ENCODE measurements around the gene DOK1. TPM values are rescaled to one million over a fixed set of nuclear protein-coding genes. Genes with fewer than 3 reads are reported as not detected.

The DOK1 gene
- total RNA-seq, 1 donor from 2014 or later = 19.3 TPM

DNA sequence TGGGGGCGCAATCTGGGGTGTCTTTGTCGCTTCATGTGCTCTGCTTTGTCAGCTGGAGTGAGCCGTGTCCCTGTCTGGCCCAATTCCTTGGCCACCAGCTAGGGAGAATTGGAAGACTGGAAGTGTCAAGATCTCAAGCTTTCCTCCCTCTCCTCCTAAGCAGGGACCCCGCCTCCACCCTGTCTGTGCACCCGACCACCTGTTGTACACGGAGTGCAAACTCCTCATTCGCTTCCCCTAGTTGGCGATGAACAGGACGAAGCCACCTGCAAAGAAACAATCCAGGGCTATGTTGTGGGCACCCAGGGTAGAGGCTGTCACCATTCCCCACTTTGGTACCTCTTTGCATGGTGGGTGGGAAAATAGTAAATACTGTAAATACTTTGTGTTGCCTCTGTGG is 26.8 kb upstream of the DOK1 start:
- H3K4me2 ChIP-seq (ENCODE audit: low read length) = peak overlapping the region; percentile 98
- peaks cover 19% of the 10 kb centered on the region for H3K4me1 ChIP-seq (ENCODE audit: insufficient read depth, low read length)
- no peaks in the 10 kb centered on the region for H3K9me3 ChIP-seq (ENCODE audit: insufficient read depth, low read depth, low read length)
- H3K27ac ChIP-seq (ENCODE audit: low read depth, low read length) = no peak overlapping the region
- DNase-seq (ENCODE audit: low read depth) (no peak), FAIRE-seq (no peak)
- H3K36me3 ChIP-seq (ENCODE audit: insufficient read depth, low read length) = peaks cover 22% of the 10 kb centered on the region
- peaks cover 40% of the 10 kb centered on the region for H4K20me1 ChIP-seq (ENCODE audit: insufficient read depth, low read length)
- Mint-ChIP-seq H3K4me1 (ENCODE audit: low read depth, unreplicated experiment) (peaks cover 11% of the 10 kb centered on the region), H3K4me3 (ENCODE audit: unreplicated experiment) (peak overlapping the region; percentile 96), H3K9me3 (ENCODE audit: unreplicated experiment) (peaks cover 3% of the 10 kb centered on the region), H3K36me3 (ENCODE audit: low read depth, unreplicated experiment) (peaks cover 12% of the 10 kb centered on the region), H3K27me3 (ENCODE audit: low read depth, unreplicated experiment) (peaks cover 8% of the 10 kb centered on the region), H3K27ac (ENCODE audit: unreplicated experiment) (no peak overlapping the region)
- H3K9ac ChIP-seq (ENCODE audit: low read length) = peak overlapping the region; percentile 93
- H3K27me3 ChIP-seq (ENCODE audit: insufficient read depth, low read length) = no peaks in the 10 kb centered on the region
- H3K4me3 ChIP-seq (ENCODE audit: insufficient read depth, low read depth, low read length) = no peak overlapping the region
- TF ChIP-seq CTCF (IDR thresholded peaks at IDR 0.05; ENCODE audit: insufficient read depth, low read depth, low read length) = no peak
- TF ChIP-seq EZH2 (IDR thresholded peaks at IDR 0.05; ENCODE audit: insufficient read depth, low read length) = no peak
- no peak overlapping the region for H2AFZ ChIP-seq (ENCODE audit: low read depth, low read length)
- peaks cover 41% of the 10 kb centered on the region for H3K79me2 ChIP-seq (ENCODE audit: insufficient read depth, low read length)

DNA sequence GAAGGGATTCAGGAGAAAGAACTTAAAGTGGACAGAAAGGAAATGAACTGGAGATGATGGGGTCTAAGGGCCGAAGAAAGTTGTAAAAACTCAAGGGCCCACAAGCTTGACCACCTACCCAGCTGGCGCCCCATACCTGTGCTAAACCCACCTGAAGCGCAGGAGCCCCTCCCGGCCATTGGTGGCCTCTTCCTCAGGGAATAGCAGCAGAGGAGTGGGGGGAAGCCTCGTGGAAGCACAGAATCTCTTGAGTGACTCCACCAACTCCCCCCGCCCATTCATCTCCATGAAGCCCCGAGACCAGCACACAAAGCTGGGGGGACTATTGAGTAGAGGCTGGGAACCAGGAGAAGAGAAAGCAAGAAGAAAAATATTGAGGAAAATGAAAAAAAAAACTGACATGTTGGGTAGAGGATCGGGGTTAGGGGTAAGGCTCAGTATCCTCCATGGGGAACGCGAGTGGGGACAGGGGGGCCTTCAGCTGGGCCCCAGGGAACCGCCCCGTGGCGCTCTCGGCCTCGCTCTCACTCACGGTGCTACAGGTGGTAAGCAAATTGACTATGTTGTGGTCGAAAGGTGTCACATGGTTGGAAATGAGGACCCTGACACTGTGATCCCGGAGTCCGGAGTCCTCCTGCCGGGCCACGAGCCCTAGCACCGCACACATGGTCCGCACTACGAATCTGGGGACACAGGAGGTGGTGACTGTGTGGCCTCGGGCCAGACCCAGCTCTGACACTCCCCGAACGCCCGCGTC is 25.7 kb upstream of the DOK1 start:
- H3K4me1 Mint-ChIP-seq (ENCODE audit: low read depth, unreplicated experiment) = peaks cover 11% of the 10 kb centered on the region
- Histone ChIP-seq H2AFZ (ENCODE audit: low read depth, low read length) (peak overlapping the region; percentile 83), H4K20me1 (ENCODE audit: insufficient read depth, low read length) (peaks cover 44% of the 10 kb centered on the region), H3K4me3 (ENCODE audit: insufficient read depth, low read depth, low read length) (peak overlapping the region; percentile 94), H3K79me2 (ENCODE audit: insufficient read depth, low read length) (peaks cover 41% of the 10 kb centered on the region), H3K4me1 (ENCODE audit: insufficient read depth, low read length) (peaks cover 19% of the 10 kb centered on the region), H3K9me3 (ENCODE audit: insufficient read depth, low read depth, low read length) (no peaks in the 10 kb centered on the region), H3K36me3 (ENCODE audit: insufficient read depth, low read length) (peaks cover 29% of the 10 kb centered on the region), H3K9ac (ENCODE audit: low read length) (peak overlapping the region; percentile 93), H3K27me3 (ENCODE audit: insufficient read depth, low read length) (no peaks in the 10 kb centered on the region), H3K27ac (ENCODE audit: low read depth, low read length) (peak overlapping the region; percentile 82), H3K4me2 (ENCODE audit: low read length) (peak overlapping the region; percentile 98)
- peak overlapping the region; percentile 88 for H3K27ac Mint-ChIP-seq (ENCODE audit: unreplicated experiment)
- peak overlapping the region; percentile 96 for H3K4me3 Mint-ChIP-seq (ENCODE audit: unreplicated experiment)
- peaks cover 17% of the 10 kb centered on the region for H3K36me3 Mint-ChIP-seq (ENCODE audit: low read depth, unreplicated experiment)
- no peaks in the 10 kb centered on the region for H3K27me3 Mint-ChIP-seq (ENCODE audit: low read depth, unreplicated experiment)
- DNase-seq (ENCODE audit: low read depth) = no peak
- no peak for FAIRE-seq
- no peaks in the 10 kb centered on the region for H3K9me3 Mint-ChIP-seq (ENCODE audit: unreplicated experiment)
- no peak for TF ChIP-seq EZH2 (IDR thresholded peaks at IDR 0.05; ENCODE audit: insufficient read depth, low read length)
- no peak for TF ChIP-seq CTCF (IDR thresholded peaks at IDR 0.05; ENCODE audit: insufficient read depth, low read depth, low read length)
